Measurements from ENCODE around the gene KRT79. TPM values are rescaled to one million over a fixed set of nuclear protein-coding genes. Genes with fewer than 3 reads are reported as not detected.

KRT79 gene
- polyA plus RNA-seq, 1 donor from 2014 or later = not detected

DNA sequence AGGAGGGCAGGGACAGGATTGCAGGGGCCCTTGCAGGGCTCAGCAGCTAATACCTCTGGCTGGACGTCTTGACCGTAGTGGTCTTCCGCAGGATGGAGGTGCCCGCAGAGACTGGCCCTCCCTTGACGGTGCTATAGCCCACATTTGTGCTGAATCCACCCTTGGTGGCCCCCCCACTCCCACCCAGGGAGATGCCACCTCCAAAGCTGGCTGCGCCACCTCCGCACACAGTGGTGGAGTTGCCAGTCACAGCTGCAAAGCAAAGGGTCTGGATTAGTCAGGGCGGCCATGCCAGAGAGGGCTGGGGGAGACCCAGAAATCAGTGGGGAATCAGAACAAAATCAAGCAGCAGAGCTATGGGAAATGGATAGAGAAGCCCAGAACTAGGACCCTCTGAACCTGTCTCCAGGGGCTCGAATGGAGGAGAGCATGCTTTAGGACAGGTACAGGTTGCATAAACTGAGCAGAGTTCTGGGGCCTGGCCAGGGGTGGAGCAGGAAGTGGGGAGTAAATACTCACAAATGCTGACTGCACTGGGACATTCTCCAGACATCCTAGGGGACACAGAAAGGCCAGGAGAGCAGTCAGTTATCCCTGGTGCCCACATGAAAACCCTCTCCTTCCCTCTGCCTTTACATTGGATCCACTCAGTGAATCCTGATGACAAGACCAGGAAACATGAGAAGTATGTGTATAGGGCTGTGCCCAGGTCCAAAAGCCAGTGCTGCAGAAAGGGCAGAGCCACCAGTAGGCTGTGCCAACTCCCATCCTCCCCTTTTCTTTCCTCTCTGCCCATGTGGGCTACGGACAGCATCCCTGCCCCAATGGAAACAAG is 12.1 kb downstream of the KRT79 start:
- TF ChIP-seq TAF1 (IDR thresholded peaks at IDR 0.05; ENCODE audit: low read depth) (no peak), EP300 (conservative IDR thresholded peaks at IDR 0.05; ENCODE audit: poor library complexity, severe bottlenecking) (no peak), POLR2AphosphoS5 (IDR thresholded peaks at IDR 0.05) (no peak), SMC3 (conservative IDR thresholded peaks at IDR 0.05; ENCODE audit: poor library complexity) (no peak), EZH2 (IDR thresholded peaks at IDR 0.05; ENCODE audit: borderline replicate concordance, insufficient read depth, low read length, poor library complexity, severe bottlenecking) (no peak), RAD21 (conservative IDR thresholded peaks at IDR 0.05) (no peak), MXI1 (conservative IDR thresholded peaks at IDR 0.05; ENCODE audit: poor library complexity, severe bottlenecking) (no peak)
- TF ChIP-seq, protein P1, sequence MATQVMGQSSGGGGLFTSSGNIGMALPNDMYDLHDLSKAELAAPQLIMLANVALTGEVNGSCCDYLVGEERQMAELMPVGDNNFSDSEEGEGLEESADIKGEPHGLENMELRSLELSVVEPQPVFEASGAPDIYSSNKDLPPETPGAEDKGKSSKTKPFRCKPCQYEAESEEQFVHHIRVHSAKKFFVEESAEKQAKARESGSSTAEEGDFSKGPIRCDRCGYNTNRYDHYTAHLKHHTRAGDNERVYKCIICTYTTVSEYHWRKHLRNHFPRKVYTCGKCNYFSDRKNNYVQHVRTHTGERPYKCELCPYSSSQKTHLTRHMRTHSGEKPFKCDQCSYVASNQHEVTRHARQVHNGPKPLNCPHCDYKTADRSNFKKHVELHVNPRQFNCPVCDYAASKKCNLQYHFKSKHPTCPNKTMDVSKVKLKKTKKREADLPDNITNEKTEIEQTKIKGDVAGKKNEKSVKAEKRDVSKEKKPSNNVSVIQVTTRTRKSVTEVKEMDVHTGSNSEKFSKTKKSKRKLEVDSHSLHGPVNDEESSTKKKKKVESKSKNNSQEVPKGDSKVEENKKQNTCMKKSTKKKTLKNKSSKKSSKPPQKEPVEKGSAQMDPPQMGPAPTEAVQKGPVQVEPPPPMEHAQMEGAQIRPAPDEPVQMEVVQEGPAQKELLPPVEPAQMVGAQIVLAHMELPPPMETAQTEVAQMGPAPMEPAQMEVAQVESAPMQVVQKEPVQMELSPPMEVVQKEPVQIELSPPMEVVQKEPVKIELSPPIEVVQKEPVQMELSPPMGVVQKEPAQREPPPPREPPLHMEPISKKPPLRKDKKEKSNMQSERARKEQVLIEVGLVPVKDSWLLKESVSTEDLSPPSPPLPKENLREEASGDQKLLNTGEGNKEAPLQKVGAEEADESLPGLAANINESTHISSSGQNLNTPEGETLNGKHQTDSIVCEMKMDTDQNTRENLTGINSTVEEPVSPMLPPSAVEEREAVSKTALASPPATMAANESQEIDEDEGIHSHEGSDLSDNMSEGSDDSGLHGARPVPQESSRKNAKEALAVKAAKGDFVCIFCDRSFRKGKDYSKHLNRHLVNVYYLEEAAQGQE (IDR thresholded peaks at IDR 0.05; ENCODE audit: borderline replicate concordance) = no peak
- TF ChIP-seq, protein P2, sequence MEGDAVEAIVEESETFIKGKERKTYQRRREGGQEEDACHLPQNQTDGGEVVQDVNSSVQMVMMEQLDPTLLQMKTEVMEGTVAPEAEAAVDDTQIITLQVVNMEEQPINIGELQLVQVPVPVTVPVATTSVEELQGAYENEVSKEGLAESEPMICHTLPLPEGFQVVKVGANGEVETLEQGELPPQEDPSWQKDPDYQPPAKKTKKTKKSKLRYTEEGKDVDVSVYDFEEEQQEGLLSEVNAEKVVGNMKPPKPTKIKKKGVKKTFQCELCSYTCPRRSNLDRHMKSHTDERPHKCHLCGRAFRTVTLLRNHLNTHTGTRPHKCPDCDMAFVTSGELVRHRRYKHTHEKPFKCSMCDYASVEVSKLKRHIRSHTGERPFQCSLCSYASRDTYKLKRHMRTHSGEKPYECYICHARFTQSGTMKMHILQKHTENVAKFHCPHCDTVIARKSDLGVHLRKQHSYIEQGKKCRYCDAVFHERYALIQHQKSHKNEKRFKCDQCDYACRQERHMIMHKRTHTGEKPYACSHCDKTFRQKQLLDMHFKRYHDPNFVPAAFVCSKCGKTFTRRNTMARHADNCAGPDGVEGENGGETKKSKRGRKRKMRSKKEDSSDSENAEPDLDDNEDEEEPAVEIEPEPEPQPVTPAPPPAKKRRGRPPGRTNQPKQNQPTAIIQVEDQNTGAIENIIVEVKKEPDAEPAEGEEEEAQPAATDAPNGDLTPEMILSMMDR (IDR thresholded peaks at IDR 0.05; ENCODE audit: poor library complexity, severe bottlenecking) = no peak
- Histone ChIP-seq H3K9me3 (ENCODE audit: low read length) (no peaks in the 10 kb centered on the region), H3K36me3 (ENCODE audit: insufficient read depth, low read length) (no peaks in the 10 kb centered on the region), H3K27me3 (ENCODE audit: insufficient read depth, low read depth, low read length) (no peaks in the 10 kb centered on the region), H4K20me1 (ENCODE audit: insufficient read depth) (no peaks in the 10 kb centered on the region), H2AFZ (ENCODE audit: low read depth, low read length) (no peak overlapping the region), H3K27ac (ENCODE audit: low read length) (no peak overlapping the region), H3K9ac (ENCODE audit: low read length) (no peak overlapping the region), H3K79me2 (replicated peaks; ENCODE audit: insufficient read depth, low read length) (no peaks in the 10 kb centered on the region), H3K4me2 (ENCODE audit: low read length) (no peak overlapping the region), H3K4me3 (ENCODE audit: low read length) (no peak overlapping the region), H3K9me2 (ENCODE audit: insufficient read depth, low read length) (no peaks in the 10 kb centered on the region), H3F3A (ENCODE audit: insufficient read depth, low read length, poor library complexity, severe bottlenecking) (no peaks in the 10 kb centered on the region)

DNA sequence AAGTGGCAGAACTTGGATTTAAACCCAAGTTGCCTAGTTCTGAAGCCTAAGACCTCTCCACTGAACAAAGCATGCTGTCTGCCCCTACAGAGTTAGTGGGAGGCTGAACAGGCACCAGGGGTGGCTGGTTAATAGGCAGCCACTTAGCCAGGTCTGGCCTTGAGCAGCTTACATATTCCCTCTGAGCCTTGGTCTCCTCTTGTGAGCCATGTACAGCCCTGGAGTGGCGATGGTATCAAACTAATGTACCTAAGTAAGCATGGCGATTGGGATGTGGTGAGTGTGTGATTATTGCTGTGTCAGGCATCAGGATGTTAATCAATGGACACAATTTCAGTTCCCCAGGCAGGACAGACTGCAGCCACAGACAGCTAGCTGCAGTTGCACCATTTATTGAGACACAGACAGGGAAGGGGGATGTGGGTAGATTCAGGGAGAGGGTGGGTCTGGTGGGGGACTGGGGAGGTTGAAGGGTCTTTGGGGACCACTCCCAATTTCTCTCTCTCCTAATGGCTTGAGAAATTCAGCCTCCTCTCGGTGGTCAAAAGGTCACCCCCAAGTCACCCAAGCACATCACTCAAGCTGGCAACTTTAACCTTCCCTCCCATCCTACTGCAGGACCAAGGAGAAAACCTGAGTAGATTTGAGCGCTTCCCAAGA is 12.9 kb downstream of the KRT79 start:
- H3K9me3 ChIP-seq (ENCODE audit: low read length) = no peaks in the 10 kb centered on the region
- H3F3A ChIP-seq (ENCODE audit: insufficient read depth, low read length, poor library complexity, severe bottlenecking) = no peaks in the 10 kb centered on the region
- H3K9me2 ChIP-seq (ENCODE audit: insufficient read depth, low read length) = no peaks in the 10 kb centered on the region
- H2AFZ ChIP-seq (ENCODE audit: low read depth, low read length) = no peak overlapping the region
- no peak overlapping the region for H3K27ac ChIP-seq (ENCODE audit: low read length)
- no peaks in the 10 kb centered on the region for H3K79me2 ChIP-seq (replicated peaks; ENCODE audit: insufficient read depth, low read length)
- no peaks in the 10 kb centered on the region for H3K36me3 ChIP-seq (ENCODE audit: insufficient read depth, low read length)
- no peaks in the 10 kb centered on the region for H3K27me3 ChIP-seq (ENCODE audit: insufficient read depth, low read depth, low read length)
- H3K4me3 ChIP-seq (ENCODE audit: low read length) = no peak overlapping the region
- TF ChIP-seq, protein P1 (IDR thresholded peaks at IDR 0.05; ENCODE audit: borderline replicate concordance) = no peak
- no peak for TF ChIP-seq EP300 (conservative IDR thresholded peaks at IDR 0.05; ENCODE audit: poor library complexity, severe bottlenecking)
- no peak for TF ChIP-seq TAF1 (IDR thresholded peaks at IDR 0.05; ENCODE audit: low read depth)
- TF ChIP-seq, protein P2 (IDR thresholded peaks at IDR 0.05; ENCODE audit: poor library complexity, severe bottlenecking) = no peak
- no peak for TF ChIP-seq RAD21 (conservative IDR thresholded peaks at IDR 0.05)
- TF ChIP-seq EZH2 (IDR thresholded peaks at IDR 0.05; ENCODE audit: borderline replicate concordance, insufficient read depth, low read length, poor library complexity, severe bottlenecking) = no peak
- no peak for TF ChIP-seq SMC3 (conservative IDR thresholded peaks at IDR 0.05; ENCODE audit: poor library complexity)
- TF ChIP-seq MXI1 (conservative IDR thresholded peaks at IDR 0.05; ENCODE audit: poor library complexity, severe bottlenecking) = no peak
- no peak for TF ChIP-seq POLR2AphosphoS5 (IDR thresholded peaks at IDR 0.05)
- H3K9ac ChIP-seq (ENCODE audit: low read length) = no peak overlapping the region
- H4K20me1 ChIP-seq (ENCODE audit: insufficient read depth) = no peaks in the 10 kb centered on the region
- H3K4me2 ChIP-seq (ENCODE audit: low read length) = no peak overlapping the region
